HG03039 (cell line): ENCODE results near the gene FBXO30.

Experiments used
- ATAC-seq: cut with Tn5 transposase; IDR thresholded peaks from one replicate; pipeline ENCODE4 v1.9.1; 2021; ENCODE audit warnings: mild to moderate bottlenecking, moderate library complexity; ENCODE audit not compliant: unreplicated experiment

Gene FBXO30

GRCh38 chr6:145814501-145815308, at the start of gene FBXO30:
Gene FBXO30 (minus strand): TSS chr6:145814795. CDS start chr6:145806405, 8,390 bp downstream.
- ATAC-seq, result peak; percentile 79

GRCh38 chr6:145863988-145864616, 49.5 kb upstream of the FBXO30 start:
- ATAC-seq, result no peak

- no peak for ATAC-seq
Measured at GRCh38 chr6:145863366-145863765, 48.8 kb upstream of the FBXO30 start.

GRCh38 chr6:145860562-145860961, 46.0 kb upstream of the FBXO30 start:
- ATAC-seq, result no peak

GRCh38 chr6:145850671-145851070, 36.1 kb upstream of the FBXO30 start:
- ATAC-seq, result no peak

GRCh38 chr6:145848541-145848940, 33.9 kb upstream of the FBXO30 start:
- no peak for ATAC-seq

- no peak for ATAC-seq
Measured at GRCh38 chr6:145845557-145845956, 31.0 kb upstream of the FBXO30 start.

- ATAC-seq, result no peak
Measured at GRCh38 chr6:145844933-145845540, 30.4 kb upstream of the FBXO30 start.

- ATAC-seq, result no peak
Measured at GRCh38 chr6:145842693-145843546, 28.3 kb upstream of the FBXO30 start.

GRCh38 chr6:145841668-145842067, 27.1 kb upstream of the FBXO30 start:
- ATAC-seq, result no peak

- ATAC-seq, result no peak
Measured at GRCh38 chr6:145839653-145840052, 25.1 kb upstream of the FBXO30 start.

GRCh38 chr6:145838305-145838704, 23.7 kb upstream of the FBXO30 start:
- ATAC-seq, result no peak

- no peak for ATAC-seq
Measured at GRCh38 chr6:145836772-145837171, 22.2 kb upstream of the FBXO30 start.

- no peak for ATAC-seq
Measured at GRCh38 chr6:145836170-145836569, 21.6 kb upstream of the FBXO30 start.

- no peak for ATAC-seq
Measured at GRCh38 chr6:145830612-145831011, 16.0 kb upstream of the FBXO30 start.

GRCh38 chr6:145829950-145830349, 15.4 kb upstream of the FBXO30 start:
- ATAC-seq, result no peak

GRCh38 chr6:145829102-145829501, 14.5 kb upstream of the FBXO30 start:
- no peak for ATAC-seq

- no peak for ATAC-seq
Measured at GRCh38 chr6:145824344-145824743, 9.7 kb upstream of the FBXO30 start.

- no peak for ATAC-seq
Measured at GRCh38 chr6:145823328-145823944, 8.8 kb upstream of the FBXO30 start.

GRCh38 chr6:145822456-145822855, 7.9 kb upstream of the FBXO30 start:
- ATAC-seq, result no peak

- no peak for ATAC-seq
Measured at GRCh38 chr6:145819994-145820393, 5.4 kb upstream of the FBXO30 start.
